NOMO-1 (cell line): ENCODE measurements around the gene HMG20B.
"Not testable (repeated sequence)": the region's sequence is repeated elsewhere in the genome, so short reads cannot be mapped to it uniquely, and the experiment has no call there.

Source experiments
- DNase-seq, 2 experiments: peaks; one replicate each; lab custom pipeline; 2025; ENCODE audit not compliant: unreplicated experiment in 2 of 2; lab: John Stamatoyannopoulos, UW

Gene HMG20B

GRCh38 chr19:3554254-3555083, 18.3 kb upstream of the HMG20B start:
- peak in 1 of 2 experiments; percentile 29 for DNase-seq

GRCh38 chr19:3555653-3556422, 16.9 kb upstream of the HMG20B start:
- DNase-seq, result no peak

- no peak for DNase-seq
Observed at GRCh38 chr19:3556423-3556977, 16.2 kb upstream of the HMG20B start.

GRCh38 chr19:3556978-3557460, 15.7 kb upstream of the HMG20B start:
- peak in 1 of 2 experiments; percentile 24 for DNase-seq

- peak; percentile 94 to 95 for DNase-seq
Observed at GRCh38 chr19:3557461-3558248, 15.1 kb upstream of the HMG20B start, which contains the start of gene MFSD12. Gene MFSD12, minus strand, starts transcription at chr19:3557586. Its CDS starts 183 bp downstream, at chr19:3557403.

- no peak for DNase-seq
Observed at GRCh38 chr19:3563709-3564524, 8.8 kb upstream of the HMG20B start.

- DNase-seq, result no peak
Observed at GRCh38 chr19:3565139-3565538, 7.6 kb upstream of the HMG20B start.

- DNase-seq, result not testable (repeated sequence)
Observed at GRCh38 chr19:3570042-3570441, 2.7 kb upstream of the HMG20B start.

GRCh38 chr19:3570606-3571011, 2.1 kb upstream of the HMG20B start:
- DNase-seq, result no peak

- DNase-seq, result peak; percentile 99
Observed at GRCh38 chr19:3572132-3572854, 451 bp upstream of the HMG20B start.

- no peak for DNase-seq
Observed at GRCh38 chr19:3573162-3573857, 566 bp downstream of the HMG20B start.

- peak; percentile 83 to 90 for DNase-seq
Observed at GRCh38 chr19:3573858-3574637, 1.3 kb downstream of the HMG20B start.

- DNase-seq, result no peak
Observed at GRCh38 chr19:3575260-3575741, 2.6 kb downstream of the HMG20B start.

GRCh38 chr19:3575949-3576673, 3.4 kb downstream of the HMG20B start:
- no peak for DNase-seq

GRCh38 chr19:3576696-3577443, 4.1 kb downstream of the HMG20B start:
- DNase-seq, result no peak

- DNase-seq, result no peak
Observed at GRCh38 chr19:3577723-3578344, 5.1 kb downstream of the HMG20B start.
